ENCODE results near the gene ZNF384. TPM values are rescaled to one million over a fixed set of nuclear protein-coding genes. Genes with fewer than 3 reads are reported as not detected.

The ZNF384 gene
- total and polyA plus RNA-seq, 9 donors, result 22.1 to 64.9 (median 58.2) TPM

- Histone ChIP-seq H3K9me3 (no peaks in the 10 kb centered on the region), H3K27me3 (no peaks in the 10 kb centered on the region), H3K27ac (no peak overlapping the region), H3K4me3 (no peak overlapping the region), H3K4me1 (ENCODE audit: insufficient read depth) (no peaks in the 10 kb centered on the region), H3K36me3 (peaks cover 3% of the 10 kb centered on the region)
- DNase-seq, result no peak
- WGBS, 3 donors, result 64 to 78% (median 66%) methylated on average over 10 of the region's 10 CpGs
- intact Hi-C loops (cut with DNase I), result loop anchor here (5.0 to 10.0 kb wide), 4 partner anchors 43 to 93 kb away; partner anchors contain the start of genes GPR162 (in 2 of the 4), CD4 (in 1 of the 4) and P3H3 (in 1 of the 4)
- TF ChIP-seq EP300 (IDR thresholded peaks at IDR 0.05) (no peak), POLR2A (IDR thresholded peaks at IDR 0.05) (no peak), CTCF (IDR thresholded peaks at IDR 0.05) (no peak)
These were observed 45.6 kb upstream of the ZNF384 start for GRCh38 chr12:6734506-6735387.

- Histone ChIP-seq H3K27me3 (no peaks in the 10 kb centered on the region), H3K36me3 (peaks cover 3% of the 10 kb centered on the region), H3K9me3 (no peaks in the 10 kb centered on the region), H3K4me1 (ENCODE audit: insufficient read depth) (no peaks in the 10 kb centered on the region), H3K4me3 (no peak overlapping the region), H3K27ac (no peak overlapping the region)
- TF ChIP-seq POLR2A (IDR thresholded peaks at IDR 0.05) (no peak), CTCF (IDR thresholded peaks at IDR 0.05) (no peak), EP300 (IDR thresholded peaks at IDR 0.05) (no peak)
- no peak for DNase-seq
- intact Hi-C loops (cut with DNase I), result loop anchor here in 1 of 4 donors (10.0 kb wide), 1 partner anchor 55 kb away; the partner anchor contains the start of gene CD4
- WGBS, 3 donors, result 85 to 86% (median 85%) methylated on average over 8 of the region's 8 CpGs
These were observed 41.0 kb upstream of the ZNF384 start for GRCh38 chr12:6730169-6730568.

GRCh38 chr12:6729186-6729585 is 40.0 kb upstream of the ZNF384 start:
- Histone ChIP-seq H3K9me3 (no peaks in the 10 kb centered on the region), H3K4me3 (no peak overlapping the region), H3K27ac (no peak overlapping the region), H3K4me1 (ENCODE audit: insufficient read depth) (peaks cover 4% of the 10 kb centered on the region), H3K36me3 (peaks cover 3% of the 10 kb centered on the region), H3K27me3 (no peaks in the 10 kb centered on the region)
- DNase-seq, result no peak
- intact Hi-C loops (cut with DNase I), result no loop called here
- WGBS, 3 donors, result 89 to 91% (median 89%) methylated on average over 18 of the region's 18 CpGs
- TF ChIP-seq EP300 (IDR thresholded peaks at IDR 0.05) (no peak), CTCF (IDR thresholded peaks at IDR 0.05) (no peak)

- Histone ChIP-seq H3K27me3 (no peaks in the 10 kb centered on the region), H3K36me3 (peaks cover under 1% of the 10 kb centered on the region), H3K4me3 (no peak overlapping the region), H3K27ac (no peak overlapping the region), H3K9me3 (no peaks in the 10 kb centered on the region), H3K4me1 (ENCODE audit: insufficient read depth) (peaks cover 4% of the 10 kb centered on the region)
- no peak for DNase-seq
- TF ChIP-seq POLR2A (IDR thresholded peaks at IDR 0.05) (no peak), EP300 (IDR thresholded peaks at IDR 0.05) (no peak), CTCF (IDR thresholded peaks at IDR 0.05) (no peak)
- WGBS, 3 donors, result 80 to 87% (median 81%) methylated on average over 7 of the region's 7 CpGs
- intact Hi-C loops (cut with DNase I), result no loop called here
These were observed 36.2 kb upstream of the ZNF384 start for GRCh38 chr12:6725350-6725749.

All from ovary (tissue), 9 donors.